HepG2 (cell line): Measurements from ENCODE around the gene PAN3. TPM values are rescaled to one million over a fixed set of nuclear protein-coding genes. Genes with fewer than 3 reads are reported as not detected.
"Not testable (repeated sequence)": the region's sequence is repeated elsewhere in the genome, so short reads cannot be mapped to it uniquely, and the experiment has no call there.

Source experiments
- ATAC-seq: fragments of 200-7000 bp; cut with Tn5 transposase; 3 replicates; pipeline ENCODE4 v1.9.1; 2020; ENCODE audit warnings: mild to moderate bottlenecking, moderate library complexity
- BruUV-seq: library from RNA; stranded (reverse); fragments of 400-500 nt; replicated peaks from 2 replicates; lab custom pipeline; 2021; lab: Mats Ljungman, UMichigan
- CTCF ChIA-PET: fragments of 300-600 bp; formaldehyde crosslinking; extraction: SDS; loops from one replicate; lab custom pipeline; 2021; ENCODE audit warnings: low total read pairs, inconsistent platforms, low intra/inter-chr PET ratio; lab: Yijun Ruan, JAX
- POLR2A ChIA-PET: fragments of 350-600 bp; sonication (Branson Sonifier 250); formaldehyde crosslinking; loops from one replicate; lab custom pipeline; 2020; ENCODE audit warnings: antibody characterized with exemption, inconsistent platforms; lab: Yijun Ruan, JAX
- DNase-seq: peaks from one replicate; pipeline ENCODE4 v3.0.0-alpha.2; 2015; ENCODE audit warnings: low spot score
- FAIRE-seq: peaks from 3 replicates; lab custom pipeline; 2011; peaks lifted over from hg19 to GRCh38; lab: Jason Lieb, UNC
- H2AFZ ChIP-seq: one replicate; pipeline ENCODE4 v1.6.1; 2011; ENCODE audit warnings: low read length, inconsistent platforms
- H3K27ac ChIP-seq: fragments of 300-600 bp; 3 replicates; pipeline ENCODE4 v1.8.0; 2011; ENCODE audit warnings: mixed run types, mild to moderate bottlenecking, mixed read lengths, low read length, inconsistent platforms; ENCODE audit not compliant: insufficient read depth; ENCODE audit errors: extremely low read length
- H3K27me3 ChIP-seq, 2 experiments: fragments of 200-600 bp in 1 of 2; 2 replicates in 1 of 2; 3 replicates in 1 of 2; pipeline versions ENCODE4 v1.6.0 to v1.8.0; 2011; ENCODE audit warnings: low read length in 2 of 2, mild to moderate bottlenecking in 2 of 2, moderate library complexity in 2 of 2, inconsistent platforms in 1 of 2; ENCODE audit not compliant: insufficient read depth in 2 of 2, control insufficient read depth in 1 of 2
- H3K36me3 ChIP-seq, 2 experiments: fragments of 200-600 bp in 1 of 2; replicated peaks in 1 of 2; 2 replicates in 1 of 2; 3 replicates in 1 of 2; pipeline versions ENCODE4 v1.5.1 to v1.8.0; 2011; ENCODE audit warnings: low read length in 2 of 2, inconsistent platforms in 1 of 2; ENCODE audit not compliant: insufficient read depth in 2 of 2, control insufficient read depth in 1 of 2
- H3K4me1 ChIP-seq: 2 replicates; pipeline ENCODE4 v1.5.1; 2012; ENCODE audit warnings: low read length, inconsistent platforms; ENCODE audit not compliant: insufficient read depth
- H3K4me2 ChIP-seq: 2 replicates; pipeline ENCODE4 v1.6.0; 2011; ENCODE audit warnings: low read depth, low read length, inconsistent platforms
- H3K4me3 ChIP-seq, 3 experiments: fragments of 200-600 bp in 1 of 3; sonication (generic), shearing (Covaris generic) in 1 of 3; replicated peaks in 1 of 3; 2 replicates each; pipeline ENCODE4 v1.5.1; 2011 to 2016; ENCODE audit warnings: low read length in 3 of 3, inconsistent platforms in 2 of 3, low read depth in 2 of 3, mild to moderate bottlenecking in 2 of 3, control low read depth in 1 of 3, mixed read lengths in 1 of 3; ENCODE audit not compliant: insufficient read depth in 1 of 3
- H3K79me2 ChIP-seq: one replicate; pipeline ENCODE4 v1.6.1; 2011; ENCODE audit warnings: low read length, inconsistent platforms; ENCODE audit not compliant: insufficient read depth
- H3K9ac ChIP-seq: 2 replicates; pipeline ENCODE4 v1.6.0; 2011; ENCODE audit warnings: mild to moderate bottlenecking, low read depth, low read length, inconsistent platforms; ENCODE audit not compliant: insufficient read depth
- H3K9me3 ChIP-seq: 2 replicates; pipeline ENCODE4 v1.5.1; 2012; ENCODE audit warnings: mild to moderate bottlenecking, low read length
- H4K20me1 ChIP-seq: 2 replicates; pipeline ENCODE4 v1.6.0; 2011; ENCODE audit warnings: inconsistent platforms, mild to moderate bottlenecking, low read length, moderate library complexity; ENCODE audit not compliant: insufficient read depth
- ARID2 ChIP-seq: sonication (generic); formaldehyde crosslinking; IDR thresholded peaks from 2 replicates; pipeline ENCODE4 v1.8.1; 2022; ENCODE audit warnings: mild to moderate bottlenecking, missing genetic modification reagents, borderline replicate concordance
- EZH2 ChIP-seq: conservative IDR thresholded peaks from 2 replicates; pipeline ENCODE4 v1.6.1; 2012; ENCODE audit warnings: mild to moderate bottlenecking, low read depth, low read length, moderate library complexity
- HNRNPK ChIP-seq: fragments of 200-400 bp; formaldehyde crosslinking; IDR thresholded peaks from 2 replicates; pipeline ENCODE4 v1.6.1; 2018; ENCODE audit warnings: low read length, low read depth, moderate library complexity, mild to moderate bottlenecking; ENCODE audit not compliant: poor library complexity, severe bottlenecking
- IKZF4 ChIP-seq: sonication (generic); formaldehyde crosslinking; IDR thresholded peaks from 2 replicates; pipeline ENCODE4 v1.5.1; 2020; ENCODE audit warnings: borderline replicate concordance, mild to moderate bottlenecking, low read depth, missing genetic modification reagents; ENCODE audit errors: not compliant biosample characterization
- WGBS: methylation state at CpG from one replicate; pipeline ENCODE4 v1.1.6; 2017; ENCODE audit warnings: low lambda C conversion rate; 5-methylcytosine and 5-hydroxymethylcytosine counted together
- in situ Hi-C: cut with HindIII; loops from 2 replicates; pipeline ENCODE4 v1.10.0; 2017; ENCODE audit warnings: low pct_unique_long_range_greater_than_20kb; ENCODE audit not compliant: extremely low pct_ligation_motif_present
- intact Hi-C: fragments of 100-400 bp; cut with micrococcal nuclease; formaldehyde crosslinking; loops from one replicate; pipeline ENCODE4 v1.10.0; 2022; ENCODE audit not compliant: unreplicated experiment
- polyA plus RNA-seq, 8 experiments: library from polyadenylated mRNA; depleted of rRNA in 3 of 8; stranded (reverse) in 7 of 8; unstranded in 1 of 8; fragments of >200 nt; fragmentation: Illumina TruSeq in 4 of 8; extraction: Trizol in 4 of 8; gene quantifications; 2 replicates each; pipeline versions ENCODE4 v1.2.1 to v1.2.3, GENCODE V29; 2011 to 2016; ENCODE audit warnings: low read depth in 4 of 8, missing spikeins in 1 of 8, mixed read lengths in 1 of 8; ENCODE audit not compliant: insufficient read depth in 1 of 8
- total RNA-seq, 5 experiments: library from RNA; depleted of rRNA; stranded (reverse); fragments of >200 nt; fragmentation: Illumina TruSeq; extraction: Trizol; gene quantifications; 2 replicates each; pipeline ENCODE4 v1.2.3, GENCODE V29; 2016; ENCODE audit warnings: low read depth in 1 of 5
- TF ChIP-seq, protein P1 (sequence below): sonication (generic); formaldehyde crosslinking; IDR thresholded peaks from 2 replicates; pipeline ENCODE4 v1.5.0; 2020; ENCODE audit warnings: mild to moderate bottlenecking, low read depth, missing genetic modification reagents, borderline replicate concordance
- TF ChIP-seq, protein P2 (sequence below): sonication (generic); formaldehyde crosslinking; IDR thresholded peaks from 2 replicates; pipeline ENCODE4 v1.4.0; 2020; ENCODE audit warnings: missing genetic modification reagents

The PAN3 gene
- total and polyA plus RNA-seq, 2 of the 13 experiments (the other 11 are each of a cell fraction or from before 2014, with no cell fraction given): 9.7 to 10.6 TPM

DNA sequence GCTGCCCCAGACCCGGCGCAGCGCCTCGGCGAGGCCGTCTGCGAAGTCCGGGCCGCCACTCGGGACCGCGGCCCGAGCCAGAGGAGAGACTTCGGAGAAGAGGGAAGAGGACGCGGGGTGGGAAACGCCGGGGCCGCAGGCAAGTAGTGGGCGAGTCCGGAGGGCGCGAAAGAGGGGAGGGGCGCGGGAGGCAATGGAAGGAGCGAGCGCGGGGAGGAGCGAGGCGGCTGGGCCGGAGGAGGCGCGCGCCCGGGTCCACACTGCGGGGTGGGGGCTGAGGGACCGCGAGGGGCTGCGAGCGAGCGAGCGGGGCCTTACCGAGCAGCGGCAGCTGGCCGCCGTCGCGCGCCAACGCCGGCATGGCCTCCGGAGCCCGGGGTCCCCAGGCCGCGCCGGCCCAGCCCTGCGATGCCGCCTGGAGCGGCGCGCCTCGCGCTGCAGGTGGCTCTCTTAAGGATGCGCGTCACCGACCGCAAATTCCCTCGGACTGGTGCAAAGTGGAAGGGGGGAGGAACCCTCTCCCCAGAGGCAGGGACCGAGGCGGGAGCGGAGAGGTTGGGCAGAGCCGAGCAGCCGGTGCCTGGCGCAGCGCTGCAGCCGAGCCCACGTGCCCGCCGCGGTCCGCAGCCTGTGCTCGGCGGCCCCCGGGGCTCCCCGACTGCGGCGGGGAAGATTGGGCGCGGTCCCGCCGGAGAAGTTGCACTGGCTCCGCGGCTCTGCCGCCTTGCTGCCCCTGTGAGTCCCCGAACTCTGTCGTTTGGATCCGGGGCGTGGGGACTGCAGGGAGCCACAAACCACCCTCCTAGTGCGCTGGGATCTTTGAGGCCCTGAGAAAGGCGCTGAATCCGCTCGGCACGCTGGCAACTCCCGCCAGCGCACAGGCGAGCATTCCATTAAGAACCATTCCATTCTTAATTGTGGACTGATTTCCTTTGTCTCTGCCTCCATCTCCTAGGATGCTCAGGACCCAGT, 37.9 kb upstream of the PAN3 start, which contains the start of gene FLT3 (continued):
- TF ChIP-seq, protein P1, sequence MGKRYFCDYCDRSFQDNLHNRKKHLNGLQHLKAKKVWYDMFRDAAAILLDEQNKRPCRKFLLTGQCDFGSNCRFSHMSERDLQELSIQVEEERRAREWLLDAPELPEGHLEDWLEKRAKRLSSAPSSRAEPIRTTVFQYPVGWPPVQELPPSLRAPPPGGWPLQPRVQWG (CRISPR knock-in tag): no peak
- TF ChIP-seq, protein P2, sequence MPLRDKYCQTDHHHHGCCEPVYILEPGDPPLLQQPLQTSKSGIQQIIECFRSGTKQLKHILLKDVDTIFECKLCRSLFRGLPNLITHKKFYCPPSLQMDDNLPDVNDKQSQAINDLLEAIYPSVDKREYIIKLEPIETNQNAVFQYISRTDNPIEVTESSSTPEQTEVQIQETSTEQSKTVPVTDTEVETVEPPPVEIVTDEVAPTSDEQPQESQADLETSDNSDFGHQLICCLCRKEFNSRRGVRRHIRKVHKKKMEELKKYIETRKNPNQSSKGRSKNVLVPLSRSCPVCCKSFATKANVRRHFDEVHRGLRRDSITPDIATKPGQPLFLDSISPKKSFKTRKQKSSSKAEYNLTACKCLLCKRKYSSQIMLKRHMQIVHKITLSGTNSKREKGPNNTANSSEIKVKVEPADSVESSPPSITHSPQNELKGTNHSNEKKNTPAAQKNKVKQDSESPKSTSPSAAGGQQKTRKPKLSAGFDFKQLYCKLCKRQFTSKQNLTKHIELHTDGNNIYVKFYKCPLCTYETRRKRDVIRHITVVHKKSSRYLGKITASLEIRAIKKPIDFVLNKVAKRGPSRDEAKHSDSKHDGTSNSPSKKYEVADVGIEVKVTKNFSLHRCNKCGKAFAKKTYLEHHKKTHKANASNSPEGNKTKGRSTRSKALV (CRISPR knock-in tag): peak; percentile 90
- no peak for TF ChIP-seq ARID2 (CRISPR knock-in tag)
- peak; percentile 46; the same call in 1 of the 2 replicates for TF ChIP-seq EZH2
- no peak for TF ChIP-seq IKZF4
- TF ChIP-seq HNRNPK: no peak

DNA sequence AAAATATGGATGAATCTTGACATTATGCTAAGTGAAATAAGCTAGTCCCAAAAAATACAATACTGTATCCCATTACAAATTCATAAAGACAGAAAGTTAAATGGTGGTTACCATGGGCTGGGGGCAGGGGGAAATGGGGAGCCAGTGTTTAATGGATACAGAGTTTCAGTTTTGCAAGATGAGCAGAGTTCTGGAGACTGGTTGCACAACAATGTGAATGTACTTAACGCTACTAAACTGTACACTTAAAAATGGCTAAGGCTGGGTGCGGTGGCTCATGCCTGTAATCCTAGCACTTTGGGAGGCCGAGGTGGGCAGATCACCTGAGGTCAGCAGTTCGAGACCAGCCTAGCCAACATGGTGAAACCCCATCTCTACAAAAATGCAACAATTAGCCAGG, 36.5 kb upstream of the PAN3 start:
- in situ Hi-C loops, H3K4me1 ChIP-seq, ATAC-seq, intact Hi-C loops, FAIRE-seq, H3K4me2 ChIP-seq, H3K4me3 ChIP-seq, H3K9ac ChIP-seq, H3K9me3 ChIP-seq, H3K27ac ChIP-seq, CTCF ChIA-PET, H3K79me2 ChIP-seq, DNase-seq, BruUV-seq, H4K20me1 ChIP-seq, H3K36me3 ChIP-seq, POLR2A ChIA-PET, H2AFZ ChIP-seq: not testable (repeated sequence)
- H3K27me3 ChIP-seq: peaks cover 7 to 46% of the 10 kb centered on the region in 2 experiments; a peak in 4 of 5 replicates
- WGBS: 3% methylated on average over 4 of the region's 4 CpGs
